HG02938 (cell line): ENCODE data around the gene HACD4.
"Not testable (repeated sequence)": the region's sequence is repeated elsewhere in the genome, so short reads cannot be mapped to it uniquely, and the experiment has no call there.

Experiments
- ATAC-seq: cut with Tn5 transposase; IDR thresholded peaks from one replicate; pipeline ENCODE4 v1.9.1; 2021; ENCODE audit warnings: mild to moderate bottlenecking, moderate library complexity; ENCODE audit not compliant: unreplicated experiment

Gene HACD4

DNA sequence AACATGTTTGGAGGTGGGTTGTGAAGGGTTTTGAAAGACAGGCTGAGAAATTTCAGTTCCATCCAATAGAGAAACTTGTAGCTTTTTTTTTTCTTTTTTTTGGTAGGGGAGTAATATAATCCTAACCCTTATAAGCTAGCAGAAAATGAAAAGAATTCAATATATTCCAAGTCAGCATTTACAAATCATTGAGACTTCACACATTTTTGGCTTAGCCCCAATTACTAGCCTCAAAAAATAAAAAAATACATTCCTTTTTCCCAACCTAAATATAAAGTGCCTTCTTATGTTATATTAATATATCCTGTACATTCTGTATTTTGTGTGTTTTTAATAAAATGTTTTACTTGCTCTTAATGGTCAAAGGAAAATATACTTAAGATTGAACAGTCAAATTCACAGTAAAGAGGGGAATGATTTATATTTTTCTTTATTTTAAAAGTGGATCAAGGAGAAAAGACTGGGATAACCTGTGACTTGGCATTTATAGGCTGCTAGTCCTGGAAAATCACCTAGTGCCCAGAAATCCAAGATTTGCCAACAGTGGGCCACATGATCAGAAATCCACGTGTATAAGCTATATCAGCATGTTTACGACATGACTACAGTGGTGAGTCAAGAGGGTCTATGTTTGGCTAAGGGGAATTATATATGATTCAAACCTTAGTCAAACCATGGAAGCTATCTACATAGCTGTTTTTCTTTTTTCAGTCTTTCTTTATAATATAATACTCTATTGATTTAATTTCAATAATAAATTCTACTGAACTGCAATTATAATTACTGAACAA lies 14.5 kb downstream of the HACD4 start:
- no peak for ATAC-seq

- ATAC-seq: no peak
Observed at GRCh38 chr9:21015995-21016394, 15.4 kb downstream of the HACD4 start.

- ATAC-seq: no peak
Observed at GRCh38 chr9:21015129-21015815, 16.2 kb downstream of the HACD4 start.

- ATAC-seq: no peak
Observed at GRCh38 chr9:21002040-21002439, 29.4 kb downstream of the HACD4 start.

GRCh38 chr9:21001581-21001980 lies 29.9 kb downstream of the HACD4 start:
- ATAC-seq: no peak

GRCh38 chr9:20997503-20998076 lies 33.9 kb downstream of the HACD4 start:
- ATAC-seq: peak; percentile 80

DNA sequence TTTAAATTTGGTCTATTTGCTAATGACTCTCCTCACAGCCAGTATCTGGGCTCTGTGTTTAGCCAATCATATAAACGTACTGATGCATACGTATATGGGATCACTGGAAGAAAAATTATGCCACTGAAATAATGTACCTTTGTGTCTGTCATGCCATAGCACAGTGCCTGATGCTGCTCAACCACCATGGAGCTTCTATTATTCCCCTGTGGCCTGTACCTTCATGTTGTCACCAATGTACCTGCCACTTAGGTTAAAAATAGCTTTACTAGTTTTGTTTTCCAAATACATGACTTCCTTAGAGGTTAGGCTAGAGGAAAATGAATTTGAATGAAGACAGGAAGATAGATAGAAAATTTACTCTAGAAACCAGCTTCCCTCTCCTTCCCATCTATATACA lies 34.6 kb downstream of the HACD4 start:
- no peak for ATAC-seq

GRCh38 chr9:20995616-20996015 lies 35.8 kb downstream of the HACD4 start:
- no peak for ATAC-seq

- no peak for ATAC-seq
Observed at GRCh38 chr9:20994486-20994885, 37.0 kb downstream of the HACD4 start.

DNA sequence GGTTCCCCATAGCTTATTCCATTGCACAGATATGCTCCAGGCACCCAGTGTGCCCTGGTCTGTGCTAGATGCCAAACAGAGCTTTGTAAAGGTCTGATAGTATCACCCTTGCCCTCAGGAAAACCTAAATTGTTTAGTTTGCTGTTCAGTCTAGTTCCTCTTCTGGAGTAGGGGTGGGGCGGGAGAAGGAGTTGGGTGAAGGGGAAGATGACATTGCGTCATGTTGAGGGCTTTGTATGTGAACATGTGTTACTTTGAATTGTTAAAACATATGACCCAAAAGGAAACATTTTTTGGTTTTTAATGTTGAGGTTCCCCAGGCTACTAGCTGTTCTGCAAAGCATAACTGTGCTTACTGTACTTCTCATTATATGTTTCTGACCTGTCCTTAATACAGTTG lies 40.6 kb downstream of the HACD4 start:
- no peak for ATAC-seq

- no peak for ATAC-seq
Observed at GRCh38 chr9:20989923-20990341, 41.5 kb downstream of the HACD4 start.

- no peak for ATAC-seq
Observed at GRCh38 chr9:20988671-20989315, 42.6 kb downstream of the HACD4 start.

DNA sequence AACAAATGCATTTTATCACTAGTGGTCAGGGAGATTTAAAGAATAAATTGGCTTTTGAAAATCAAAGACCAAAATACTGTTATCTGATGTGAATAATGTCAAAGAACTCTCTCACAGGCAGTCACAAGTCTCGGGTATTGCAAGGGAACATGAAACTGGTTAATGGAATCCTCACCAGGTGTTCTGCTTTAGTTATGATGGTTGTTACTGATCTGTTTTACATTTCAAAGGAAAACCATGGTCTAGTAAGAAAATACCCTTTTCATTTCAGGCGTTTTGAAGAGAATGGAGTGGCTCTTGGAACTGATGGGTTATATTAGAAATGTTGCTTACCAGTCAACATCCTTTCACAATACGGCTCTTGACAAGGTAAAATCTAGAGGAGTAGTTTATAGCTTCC lies 43.4 kb downstream of the HACD4 start:
- ATAC-seq: no peak

DNA sequence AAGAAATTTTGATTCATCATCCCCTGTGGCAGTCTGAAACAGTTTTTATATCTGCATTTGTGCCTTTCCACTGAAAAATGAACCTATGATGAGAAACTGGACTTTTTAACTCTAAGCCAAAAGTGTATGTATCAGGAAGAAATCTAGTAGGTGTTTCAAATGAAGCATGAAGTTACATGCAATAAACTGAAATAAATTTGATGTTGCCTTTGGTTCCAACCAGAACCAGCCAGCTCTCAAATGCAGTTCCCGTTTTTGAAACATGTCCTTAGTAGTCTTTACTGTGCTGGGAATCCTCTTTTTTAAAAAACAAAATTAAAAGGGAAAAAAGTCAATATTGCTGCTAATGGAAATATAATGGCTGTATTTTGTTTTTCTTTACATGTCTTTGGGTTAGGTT lies 43.9 kb downstream of the HACD4 start:
- no peak for ATAC-seq

GRCh38 chr9:20985851-20986600 lies 45.4 kb downstream of the HACD4 start:
- no peak for ATAC-seq

- ATAC-seq: no peak
Observed at GRCh38 chr9:20984506-20984905, 46.9 kb downstream of the HACD4 start.

- no peak for ATAC-seq
Observed at GRCh38 chr9:20981486-20981885, 50.0 kb downstream of the HACD4 start.

- ATAC-seq: peak; percentile 74
Observed at GRCh38 chr9:20980832-20981455, 50.5 kb downstream of the HACD4 start.

DNA sequence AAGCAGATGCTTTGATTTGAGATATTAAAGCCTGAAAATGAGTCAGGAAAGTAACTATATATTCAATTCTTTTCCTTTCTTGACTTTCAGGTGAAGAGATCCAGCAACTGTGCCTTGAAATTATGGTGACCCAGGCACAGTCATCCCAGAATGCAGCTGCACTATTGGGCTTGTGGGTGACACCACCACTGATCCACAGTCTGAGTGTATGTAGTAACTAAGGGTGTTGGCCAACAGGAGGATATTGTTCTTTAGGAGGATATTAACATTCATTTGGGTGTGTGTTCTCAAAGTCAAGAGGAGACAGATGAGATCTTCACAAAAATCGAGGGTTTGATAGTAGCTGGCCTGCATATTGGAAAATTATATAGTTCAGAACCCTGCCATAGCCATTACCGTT lies 53.2 kb downstream of the HACD4 start:
- ATAC-seq: no peak

DNA sequence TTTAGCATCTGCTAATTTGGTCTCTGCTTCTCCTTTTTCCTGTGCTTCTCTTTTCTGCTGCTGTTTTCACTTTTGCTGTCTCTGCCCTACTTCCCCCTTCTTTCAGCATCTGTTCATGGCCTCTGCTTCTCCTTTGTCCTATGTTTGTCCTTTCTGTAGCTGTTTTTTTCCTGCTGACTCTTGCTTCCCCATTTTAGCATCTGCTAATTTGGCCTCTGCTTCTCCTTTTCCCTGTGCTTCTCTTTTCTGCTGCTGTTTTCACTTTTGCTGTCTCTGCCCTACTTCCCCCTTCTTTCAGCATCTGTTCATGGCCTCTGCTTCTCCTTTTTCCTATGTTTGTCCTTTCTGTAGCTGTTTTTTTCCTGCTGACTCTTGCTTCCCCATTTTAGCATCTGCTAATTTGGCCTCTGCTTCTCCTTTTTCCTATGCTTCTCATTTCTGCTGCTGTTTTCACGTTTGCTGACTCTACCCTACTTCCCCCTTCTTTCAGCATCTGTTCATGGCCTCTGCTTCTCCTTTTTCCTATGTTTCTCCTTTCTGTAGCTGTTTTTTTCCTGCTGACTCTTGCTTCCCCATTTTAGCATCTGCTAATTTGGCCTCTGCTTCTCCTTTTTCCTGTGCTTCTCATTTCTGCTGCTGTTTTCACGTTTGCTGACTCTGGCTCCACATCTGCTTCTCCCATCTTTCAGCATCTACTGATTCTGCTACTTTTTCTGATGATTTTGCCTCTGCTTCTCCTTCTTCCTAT lies 57.1 kb downstream of the HACD4 start:
- ATAC-seq: not testable (repeated sequence)
